Heart right ventricle (tissue), 16 donors: ENCODE measurements around the gene PRKAG2. TPM values are rescaled to one million over a fixed set of nuclear protein-coding genes. Genes with fewer than 3 reads are reported as not detected.

Experiments
- ATAC-seq, 8 donors: fragments of 200-7000 bp; cut with Tn5 transposase; one replicate each; pipeline ENCODE4 v1.9.1; 2020; ENCODE audit warnings: mild to moderate bottlenecking in 8 of 8, moderate library complexity in 8 of 8, moderate number of reproducible peaks in 1 of 8
- DNase-seq, 2 donors: peaks; one replicate each; pipeline ENCODE4 v3.0.0-alpha.2; 2020
- H3K27ac ChIP-seq, 10 donors: fragments of 200-600 bp; sonication (generic) in 2 of 10; one replicate each; pipeline versions ENCODE4 v1.5.0 to v1.8.0; 2020 to 2022; ENCODE audit warnings: mild to moderate bottlenecking in 3 of 10
- H3K27me3 ChIP-seq, 7 donors: fragments of 200-600 bp; one replicate each; pipeline ENCODE4 v1.8.0; 2021 to 2022; ENCODE audit warnings: mild to moderate bottlenecking in 2 of 7
- H3K36me3 ChIP-seq, 9 donors: fragments of 200-600 bp; sonication (generic) in 1 of 9; one replicate each; pipeline versions ENCODE4 v1.5.0 to v1.8.0; 2020 to 2022; ENCODE audit warnings: mild to moderate bottlenecking in 2 of 9
- H3K4me1 ChIP-seq, 9 donors: fragments of 200-600 bp; sonication (generic) in 1 of 9; one replicate each; pipeline versions ENCODE4 v1.5.0 to v1.8.0; 2020 to 2022; ENCODE audit warnings: mild to moderate bottlenecking in 4 of 9
- H3K4me3 ChIP-seq, 10 donors: fragments of 200-600 bp; sonication (generic) in 2 of 10; one replicate each; pipeline versions ENCODE4 v1.5.0 to v1.8.0; 2020 to 2022; ENCODE audit warnings: mild to moderate bottlenecking in 7 of 10, moderate library complexity in 2 of 10
- H3K9me3 ChIP-seq, 11 donors: fragments of 200-600 bp in 10 of 11; sonication (generic) in 2 of 11; one replicate each; pipeline versions ENCODE4 v1.5.0 to v1.8.0; 2013 to 2022; ENCODE audit warnings: mild to moderate bottlenecking in 2 of 11, control low read depth in 1 of 11, moderate library complexity in 1 of 11
- CTCF ChIP-seq, 9 donors: fragments of 200-600 bp; sonication (generic) in 2 of 9; IDR thresholded peaks; one replicate each; pipeline versions ENCODE4 v1.5.0 to v1.8.0; 2021 to 2022; ENCODE audit warnings: antibody characterized with exemption in 9 of 9, mild to moderate bottlenecking in 5 of 9, moderate library complexity in 1 of 9
- WGBS, 2 donors: extraction: QIAGEN DNeasy Blood & Tissue Kit; methylation state at CpG; one replicate each; pipeline ENCODE4 v1.1.7; 2013; ENCODE audit warnings: inconsistent platforms in 1 of 2; 5-methylcytosine and 5-hydroxymethylcytosine counted together
- intact Hi-C, 10 donors: fragments of 100-400 bp; cut with DNase I; formaldehyde crosslinking; loops; one replicate each; pipeline versions ENCODE4 v1.11.1 to v1.14.2; 2022
- polyA plus RNA-seq, 2 donors: library from polyadenylated mRNA; stranded (reverse); fragments of 200-250 nt; gene quantifications; one replicate each; pipeline ENCODE4 v1.2.3, GENCODE V29; 2013
- total RNA-seq, 10 donors: library from RNA; stranded (reverse); fragmentation: NEBNext Ultra II Directional in 3 of 10; extraction: Animal tissue kit (Norgen Biotek cat#: 25700) in 3 of 10; gene quantifications; one replicate each; pipeline versions ENCODE4 v1.2.1 to v1.2.4, GENCODE V29; 2021 to 2023
- donor health status: Arrhythmogenic right ventricular cardiomyopathy.
- donor health status: ischemic (EF 13 %, LVEDD 7.1; RV severe dilation, severe dysfunction).
- donor health status: healthy with polysubstance abuse.
- donor health status: DM: no; HTN: yes; CAD: no.
- donor health status: DM: no; HTN: no; CAD: no.
- donor health status: ischemic (EF 25% LVEDD 6.9; RV normal size, moderate dysfunction).
- donor health status: ischemic (EF 25% LVEDD 5.7; RV mildly dilated, moderate dysfunction).
- donor health status: healthy.
- donor health status: DM: yes; HTN: yes; CAD: no.
- donor health status: Ischemic cardiomyopathy.
- donor health status: ischemic (EF 35%, LVEDD 5.7; RV mildly dilated, moderate dysfunction).
- donor health status: nonischemic (EF 11% LVEDD 7.7; RV severe dilation, severe dysfunction).
- donor health status: DM: yes; HTN: yes; CAD: no.
- donor health status: PGD.
- donor health status: ischemic (EF 29% LVEDD 5.4; RV normal size, mild dysfunction).
- donor health status: nonischemic (EF 23%, LVEDD 6.1; RV moderate dilation, normal function).

The PRKAG2 gene
- total and polyA plus RNA-seq, 12 donors, result 52.4 to 156 (median 114) TPM

GRCh38 chr7:151513133-151513532, 363.8 kb downstream of the PRKAG2 start:
- no peaks in the 10 kb centered on the region for H3K36me3 ChIP-seq

GRCh38 chr7:151512353-151512752, 364.6 kb downstream of the PRKAG2 start:
- no peak for DNase-seq
- WGBS, 2 donors, result 48 to 50% methylated on average over 7 of the region's 7 CpGs
- intact Hi-C loops, result loop anchor here in 3 of 10 donors (5.0 to 10.0 kb wide), 3 partner anchors 40 to 50 kb away; no protein-coding TSS in a partner anchor

More at GRCh38 chr7:151513133-151513532, 363.8 kb downstream of the PRKAG2 start:
- H3K27me3 ChIP-seq, result no peaks in the 10 kb centered on the region
- no peak for TF ChIP-seq CTCF (IDR thresholded peaks at IDR 0.05)
- no peaks in the 10 kb centered on the region for H3K9me3 ChIP-seq
- H3K4me1 ChIP-seq, result peaks cover 10 to 99% (median 84%) of the 10 kb centered on the region in 9 donors
- H3K27ac ChIP-seq, result peak overlapping the region in 1 of 10 donors; percentile 49
- intact Hi-C loops, result loop anchor here in 3 of 10 donors (5.0 to 10.0 kb wide), 3 partner anchors 41 to 51 kb away; no protein-coding TSS in a partner anchor
- no peak overlapping the region for H3K4me3 ChIP-seq
- WGBS, 2 donors, result 95 to 97% methylated on average over 1 of the region's 1 CpG
- ATAC-seq (no peak), DNase-seq (no peak)

GRCh38 chr7:151511946-151512345, 365.0 kb downstream of the PRKAG2 start:
- ATAC-seq, result peak in 1 of 8 donors; percentile 17
- no peaks in the 10 kb centered on the region for H3K27me3 ChIP-seq
- WGBS, 2 donors, result 67 to 82% methylated on average over 4 of the region's 4 CpGs
- DNase-seq, result no peak
- peaks cover 8 to 99% (median 84%) of the 10 kb centered on the region in 9 donors for H3K4me1 ChIP-seq
- no peaks in the 10 kb centered on the region for H3K36me3 ChIP-seq
- TF ChIP-seq CTCF (IDR thresholded peaks at IDR 0.05), result no peak
- intact Hi-C loops, result loop anchor here in 3 of 10 donors (5.0 to 10.0 kb wide), 3 partner anchors 40 to 50 kb away; no protein-coding TSS in a partner anchor
- peak overlapping the region in 3 of 10 donors; percentile 3 to 49 (median 6) for H3K27ac ChIP-seq
- no peaks in the 10 kb centered on the region for H3K9me3 ChIP-seq
- no peak overlapping the region for H3K4me3 ChIP-seq

More at GRCh38 chr7:151512353-151512752, 364.6 kb downstream of the PRKAG2 start:
- Histone ChIP-seq H3K27ac (peak overlapping the region in 4 of 10 donors; percentile 3 to 49 (median 12)), H3K36me3 (no peaks in the 10 kb centered on the region), H3K4me3 (no peak overlapping the region), H3K4me1 (peaks cover 8 to 99% (median 84%) of the 10 kb centered on the region in 9 donors), H3K27me3 (no peaks in the 10 kb centered on the region), H3K9me3 (no peaks in the 10 kb centered on the region)
- TF ChIP-seq CTCF (IDR thresholded peaks at IDR 0.05), result no peak
- peak in 7 of 8 donors; percentile 17 to 81 (median 43) for ATAC-seq

GRCh38 chr7:151511270-151511669, 365.6 kb downstream of the PRKAG2 start:
- H3K4me3 ChIP-seq, result no peak overlapping the region
- peak overlapping the region in 2 of 10 donors; percentile 3 to 49 for H3K27ac ChIP-seq
- H3K36me3 ChIP-seq, result no peaks in the 10 kb centered on the region
- intact Hi-C loops, result loop anchor here in 3 of 10 donors (5.0 to 10.0 kb wide), 3 partner anchors 39 to 49 kb away; no protein-coding TSS in a partner anchor
- TF ChIP-seq CTCF (IDR thresholded peaks at IDR 0.05), result no peak
- ATAC-seq (no peak), DNase-seq (no peak)
- 67 to 78% methylated on average over 4 of the region's 4 CpGs for WGBS, 2 donors
- H3K27me3 ChIP-seq, result no peaks in the 10 kb centered on the region
- no peaks in the 10 kb centered on the region for H3K9me3 ChIP-seq
- peaks cover 8 to 99% (median 84%) of the 10 kb centered on the region in 9 donors for H3K4me1 ChIP-seq
